Caco-2 (cell line): ENCODE measurements around the gene CFAP161. TPM values are rescaled to one million over a fixed set of nuclear protein-coding genes. Genes with fewer than 3 reads are reported as not detected.

ENCODE experiments used
- BruUV-seq: library from RNA; stranded (reverse); fragments of 400-500 nt; replicated peaks from 2 replicates; lab custom pipeline; 2021; lab: Mats Ljungman, UMichigan
- CTCF ChIA-PET: fragments of 300-600 bp; sonication (Branson Sonifier 250); formaldehyde crosslinking; loops from one replicate; lab custom pipeline; 2022; ENCODE audit warnings: antibody characterized with exemption; lab: Charles Lee
- POLR2A ChIA-PET: fragments of 300-600 bp; sonication (Branson Sonifier 250); formaldehyde crosslinking; loops from one replicate; lab custom pipeline; 2022; ENCODE audit warnings: antibody characterized with exemption; lab: Charles Lee
- DNase-seq, 2 experiments: peaks; one replicate each; pipeline versions ENCODE4 v3.0.0 to v3.0.0-alpha.2; 2020 to 2022
- H3K27me3 ChIP-seq: replicated peaks from 2 replicates; pipeline ENCODE4 v1.6.0; 2011; ENCODE audit warnings: low read length; ENCODE audit not compliant: control insufficient read depth, insufficient read depth
- H3K36me3 ChIP-seq: 2 replicates; pipeline ENCODE4 v1.5.1; 2011; ENCODE audit warnings: low read length; ENCODE audit not compliant: control insufficient read depth, insufficient read depth
- H3K4me1 ChIP-seq: fragments of 250-450 bp; sonication (Bioruptor Pico); 2 replicates; pipeline ENCODE4 v1.5.1; 2020; ENCODE audit warnings: mild to moderate bottlenecking
- H3K4me3 ChIP-seq: 2 replicates; pipeline ENCODE4 v1.5.1; 2011; ENCODE audit warnings: low read depth, mild to moderate bottlenecking, control low read depth, low read length
- H3K9me3 ChIP-seq: fragments of 250-450 bp; sonication (Bioruptor Pico); 2 replicates; pipeline ENCODE4 v1.5.1; 2020; ENCODE audit warnings: mild to moderate bottlenecking, moderate library complexity
- H3K27ac Mint-ChIP-seq: one replicate; pipeline ENCODE4 v1.8.0; 2022; ENCODE audit warnings: mixed read lengths; ENCODE audit not compliant: unreplicated experiment
- H3K27me3 Mint-ChIP-seq: one replicate; pipeline ENCODE4 v1.8.0; 2022; ENCODE audit warnings: mixed read lengths; ENCODE audit not compliant: insufficient read depth, unreplicated experiment
- H3K36me3 Mint-ChIP-seq: one replicate; pipeline ENCODE4 v1.8.0; 2022; ENCODE audit warnings: mild to moderate bottlenecking, mixed read lengths; ENCODE audit not compliant: insufficient read depth, unreplicated experiment
- H3K4me1 Mint-ChIP-seq: one replicate; pipeline ENCODE4 v1.8.0; 2022; ENCODE audit warnings: low read depth, mixed read lengths; ENCODE audit not compliant: unreplicated experiment
- H3K4me3 Mint-ChIP-seq: one replicate; pipeline ENCODE4 v1.8.0; 2022; ENCODE audit warnings: mild to moderate bottlenecking, moderate library complexity, mixed read lengths; ENCODE audit not compliant: unreplicated experiment
- H3K9me3 Mint-ChIP-seq: one replicate; pipeline ENCODE4 v1.8.0; 2022; ENCODE audit warnings: mixed read lengths; ENCODE audit not compliant: unreplicated experiment
- intact Hi-C: fragments of 100-400 bp; cut with micrococcal nuclease; formaldehyde crosslinking; loops from one replicate; pipeline ENCODE4 v1.10.0; 2022; ENCODE audit not compliant: unreplicated experiment
- total RNA-seq: library from RNA; stranded (reverse); gene quantifications from 2 replicates; pipeline ENCODE4 v1.2.3, GENCODE V29; 2022
- TF ChIP-seq, protein P1 (sequence below), 2 experiments: fragments of 200-600 bp in 1 of 2; IDR thresholded peaks; 1 replicate in 1 of 2; 2 replicates in 1 of 2; pipeline versions ENCODE4 v1.5.1 to v1.8.0; 2011 to 2022; ENCODE audit warnings: antibody characterized with exemption in 1 of 2, control low read depth in 1 of 2, inconsistent platforms in 1 of 2, low read depth in 1 of 2, low read length in 1 of 2, mild to moderate bottlenecking in 1 of 2, moderate library complexity in 1 of 2; ENCODE audit not compliant: insufficient read depth in 1 of 2, severe bottlenecking in 1 of 2, unreplicated experiment in 1 of 2

CFAP161 gene
- total RNA-seq, 1 experiment from 2014 or later = not detected

DNA sequence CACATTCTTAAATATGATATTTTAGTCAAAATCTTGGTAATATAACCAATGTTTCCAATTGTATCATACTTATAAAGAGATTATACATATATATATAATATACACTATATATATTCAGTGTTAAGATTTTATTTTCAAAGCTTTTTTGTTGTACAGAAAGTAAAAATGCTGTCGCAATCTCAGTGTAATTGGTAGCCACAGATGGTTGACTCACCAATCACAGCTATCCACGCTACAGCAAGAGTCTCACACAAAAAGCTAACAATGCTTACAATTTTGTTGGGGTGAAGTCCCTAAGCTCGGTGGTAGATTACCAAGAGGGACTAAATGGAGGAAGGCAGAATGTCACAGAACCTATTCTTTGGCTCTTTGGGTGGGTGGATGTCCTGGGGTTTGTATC is 16.9 kb upstream of the CFAP161 start:
- H3K36me3 Mint-ChIP-seq = no peaks in the 10 kb centered on the region
- intact Hi-C loops = no loop called here
- H3K27me3 Mint-ChIP-seq = peaks cover 8% of the 10 kb centered on the region
- Histone ChIP-seq H3K9me3 (no peaks in the 10 kb centered on the region; the same call in 1 of the 2 replicates), H3K27me3 (no peaks in the 10 kb centered on the region), H3K4me3 (no peak overlapping the region), H3K4me1 (no peaks in the 10 kb centered on the region), H3K36me3 (no peaks in the 10 kb centered on the region)
- no peaks in the 10 kb centered on the region for H3K4me1 Mint-ChIP-seq
- ChIA-PET CTCF (interaction anchor here (0.6 to 1.2 kb wide), 2 partner anchors 11 to 207 kb away, joined by 3 to 5 read pairs; partner anchors contain the start of gene STARD5), POLR2A (no interaction called here)
- no TSS peak for BruUV-seq
- no peak for DNase-seq
- H3K4me3 Mint-ChIP-seq = no peak overlapping the region
- H3K9me3 Mint-ChIP-seq = no peaks in the 10 kb centered on the region
- TF ChIP-seq, protein P1, sequence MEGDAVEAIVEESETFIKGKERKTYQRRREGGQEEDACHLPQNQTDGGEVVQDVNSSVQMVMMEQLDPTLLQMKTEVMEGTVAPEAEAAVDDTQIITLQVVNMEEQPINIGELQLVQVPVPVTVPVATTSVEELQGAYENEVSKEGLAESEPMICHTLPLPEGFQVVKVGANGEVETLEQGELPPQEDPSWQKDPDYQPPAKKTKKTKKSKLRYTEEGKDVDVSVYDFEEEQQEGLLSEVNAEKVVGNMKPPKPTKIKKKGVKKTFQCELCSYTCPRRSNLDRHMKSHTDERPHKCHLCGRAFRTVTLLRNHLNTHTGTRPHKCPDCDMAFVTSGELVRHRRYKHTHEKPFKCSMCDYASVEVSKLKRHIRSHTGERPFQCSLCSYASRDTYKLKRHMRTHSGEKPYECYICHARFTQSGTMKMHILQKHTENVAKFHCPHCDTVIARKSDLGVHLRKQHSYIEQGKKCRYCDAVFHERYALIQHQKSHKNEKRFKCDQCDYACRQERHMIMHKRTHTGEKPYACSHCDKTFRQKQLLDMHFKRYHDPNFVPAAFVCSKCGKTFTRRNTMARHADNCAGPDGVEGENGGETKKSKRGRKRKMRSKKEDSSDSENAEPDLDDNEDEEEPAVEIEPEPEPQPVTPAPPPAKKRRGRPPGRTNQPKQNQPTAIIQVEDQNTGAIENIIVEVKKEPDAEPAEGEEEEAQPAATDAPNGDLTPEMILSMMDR (IDR thresholded peaks at IDR 0.05; ENCODE audit: insufficient read depth in 1 of 2, low read depth in 1 of 2, low read length in 1 of 2, severe bottlenecking in 1 of 2, unreplicated experiment in 1 of 2) = no peak
- no peak overlapping the region for H3K27ac Mint-ChIP-seq

DNA sequence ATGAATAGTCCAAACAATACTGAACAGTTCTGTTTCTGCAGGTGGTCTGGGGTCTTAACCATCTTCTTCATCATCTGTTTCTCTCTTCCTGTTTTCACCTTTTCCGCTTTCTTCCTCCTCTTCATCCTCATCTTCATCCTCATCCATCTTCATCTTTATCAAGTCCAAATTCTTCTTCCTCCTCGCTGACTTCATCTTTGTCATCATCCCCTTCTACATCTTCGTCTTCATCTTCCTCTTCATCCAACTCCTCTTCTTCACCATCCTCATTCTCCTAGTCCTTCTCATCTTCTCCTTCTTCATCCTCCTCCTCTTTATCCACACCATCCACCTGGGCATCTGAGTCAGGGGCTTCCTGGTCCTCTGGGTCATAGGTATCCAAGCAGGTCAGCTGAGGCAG is 16.5 kb upstream of the CFAP161 start:
- Histone ChIP-seq H3K9me3 (no peaks in the 10 kb centered on the region; the same call in 1 of the 2 replicates), H3K27me3 (no peaks in the 10 kb centered on the region), H3K36me3 (no peaks in the 10 kb centered on the region), H3K4me3 (no peak overlapping the region), H3K4me1 (no peaks in the 10 kb centered on the region)
- no TSS peak for BruUV-seq
- no peak for DNase-seq
- Mint-ChIP-seq H3K27me3 (peaks cover 8% of the 10 kb centered on the region), H3K36me3 (no peaks in the 10 kb centered on the region), H3K4me3 (no peak overlapping the region), H3K27ac (no peak overlapping the region), H3K9me3 (no peaks in the 10 kb centered on the region), H3K4me1 (no peaks in the 10 kb centered on the region)
- CTCF ChIA-PET = interaction anchor here (0.6 to 1.2 kb wide), 2 partner anchors 11 to 206 kb away, joined by 3 to 5 read pairs; partner anchors contain the start of gene STARD5
- TF ChIP-seq, protein P1 (IDR thresholded peaks at IDR 0.05; ENCODE audit: insufficient read depth in 1 of 2, low read depth in 1 of 2, low read length in 1 of 2, severe bottlenecking in 1 of 2, unreplicated experiment in 1 of 2) = no peak
- POLR2A ChIA-PET = no interaction called here
- intact Hi-C loops = no loop called here

DNA sequence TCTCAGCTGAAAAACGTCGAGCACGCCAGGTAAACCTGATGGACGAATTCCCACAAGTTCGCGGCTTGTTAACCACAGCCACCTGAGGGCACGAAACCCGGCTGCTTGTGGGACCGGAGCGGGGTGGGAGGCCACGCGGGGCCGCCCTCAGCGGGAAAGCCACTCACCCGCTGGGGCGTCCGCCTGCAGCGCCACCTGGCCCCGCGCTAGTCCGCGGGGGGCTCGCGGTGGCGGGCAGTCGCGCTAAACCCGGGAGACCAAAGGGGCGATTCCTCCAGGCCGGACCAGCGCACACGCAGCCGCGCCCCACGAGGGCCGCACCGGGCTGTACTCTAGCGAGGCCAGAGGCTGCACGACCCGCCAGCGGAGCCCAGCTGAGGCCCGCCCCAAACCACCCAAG is 15.7 kb upstream of the CFAP161 start:
- H3K9me3 Mint-ChIP-seq = no peaks in the 10 kb centered on the region
- no peaks in the 10 kb centered on the region for H3K36me3 ChIP-seq
- TF ChIP-seq, protein P1 (IDR thresholded peaks at IDR 0.05; ENCODE audit: insufficient read depth in 1 of 2, low read depth in 1 of 2, low read length in 1 of 2, severe bottlenecking in 1 of 2, unreplicated experiment in 1 of 2) = no peak
- no peaks in the 10 kb centered on the region for H3K27me3 ChIP-seq
- peaks cover 12% of the 10 kb centered on the region for H3K27me3 Mint-ChIP-seq
- intact Hi-C loops = no loop called here
- no peak overlapping the region for H3K27ac Mint-ChIP-seq
- BruUV-seq = no TSS peak
- POLR2A ChIA-PET = no interaction called here
- CTCF ChIA-PET = interaction anchor here (1.2 kb wide), 1 partner anchor 12 kb away, joined by 3 read pairs; no protein-coding TSS in a partner anchor
- H3K4me3 Mint-ChIP-seq = no peak overlapping the region
- no peaks in the 10 kb centered on the region; the same call in 1 of the 2 replicates for H3K9me3 ChIP-seq
- no peak overlapping the region for H3K4me3 ChIP-seq
- H3K36me3 Mint-ChIP-seq = no peaks in the 10 kb centered on the region
- no peaks in the 10 kb centered on the region for H3K4me1 Mint-ChIP-seq
- H3K4me1 ChIP-seq = no peaks in the 10 kb centered on the region
- DNase-seq = no peak
